ENCODE data around the gene GOSR2.

- TF ChIP-seq POLR2A (IDR thresholded peaks at IDR 0.05) (no peak), CTCF (IDR thresholded peaks at IDR 0.05) (no peak)
Observed at GRCh38 chr17:46876353-46876887, 46.5 kb upstream of the GOSR2 start.
